ENCODE measurements around the gene ZNF609. TPM values are rescaled to one million over a fixed set of nuclear protein-coding genes. Genes with fewer than 3 reads are reported as not detected.

Gene ZNF609
- total and polyA plus RNA-seq, 4 donors = 4.6 to 18.1 (median 8.0) TPM

GRCh38 chr15:64634027-64634426 is 173.6 kb downstream of the ZNF609 start:
- TF ChIP-seq RAD21 (IDR thresholded peaks at IDR 0.05) = no peak
- TF ChIP-seq ZBTB33 (IDR thresholded peaks at IDR 0.05) = no peak
- no peak for TF ChIP-seq TAF1 (conservative IDR thresholded peaks at IDR 0.05)
- no peak for TF ChIP-seq YY1 (IDR thresholded peaks at IDR 0.05)
- TF ChIP-seq ATF3 (IDR thresholded peaks at IDR 0.05) = no peak
- TF ChIP-seq JUND (IDR thresholded peaks at IDR 0.05) = no peak
- TF ChIP-seq HNF4A (conservative IDR thresholded peaks at IDR 0.05) = no peak
- TF ChIP-seq EGR1 (IDR thresholded peaks at IDR 0.05; ENCODE audit: low read depth in 2 of 2) = no peak
- no peak for TF ChIP-seq REST (IDR thresholded peaks at IDR 0.05)
- no peak for TF ChIP-seq FOXA2 (IDR thresholded peaks at IDR 0.05)
- no peak for TF ChIP-seq NR2F2 (IDR thresholded peaks at IDR 0.05)
- TF ChIP-seq SP1 (IDR thresholded peaks at IDR 0.05) = no peak
- TF ChIP-seq MAX (IDR thresholded peaks at IDR 0.05) = no peak
- TF ChIP-seq CTCF (IDR thresholded peaks at IDR 0.05; ENCODE audit: low read depth, low read length, missing input control) = no peak
- no peak for TF ChIP-seq RXRA (IDR thresholded peaks at IDR 0.05)
- no peak for TF ChIP-seq GABPA (IDR thresholded peaks at IDR 0.05 in 1 of 2, conservative IDR thresholded peaks at IDR 0.05 in 1 of 2)
- TF ChIP-seq HNF4G (IDR thresholded peaks at IDR 0.05) = no peak
- TF ChIP-seq FOXA1 (IDR thresholded peaks at IDR 0.05) = no peak
- Histone ChIP-seq H3K27me3 (ENCODE audit: control insufficient read depth in 4 of 4, insufficient read depth in 4 of 4, low read length in 3 of 4) (no peaks in the 10 kb centered on the region), H3K4me3 (ENCODE audit: low read depth in 1 of 3, low read length in 3 of 3) (no peak overlapping the region), H3K9ac (ENCODE audit: low read depth in 1 of 2, low read length in 2 of 2) (no peak overlapping the region), H3K9me3 (ENCODE audit: control insufficient read depth in 4 of 4, low read length in 3 of 4) (no peaks in the 10 kb centered on the region), H3K4me1 (ENCODE audit: control insufficient read depth in 4 of 4, insufficient read depth in 4 of 4, low read length in 3 of 4) (peaks cover 14 to 30% (median 22%) of the 10 kb centered on the region in 4 donors), H3K36me3 (ENCODE audit: control insufficient read depth in 4 of 4, insufficient read depth in 3 of 4, low read depth in 1 of 4, low read length in 3 of 4) (peaks cover 0 to 3% (median 3%) of the 10 kb centered on the region in 4 donors), H3K27ac (ENCODE audit: low read depth in 1 of 2, low read length in 2 of 2) (peak overlapping the region; percentile 9 to 47)
- 44% methylated on average over 2 of the region's 2 CpGs for WGBS
- DNase-seq (ENCODE audit: low spot score) = no peak

Data from liver (tissue), 9 donors.